ENCODE data around the gene STON1. TPM values are rescaled to one million over a fixed set of nuclear protein-coding genes. Genes with fewer than 3 reads are reported as not detected.

STON1 gene
- total RNA-seq, 3 donors from 2014 or later: 21.7 to 45.6 (median 35.1) TPM

DNA sequence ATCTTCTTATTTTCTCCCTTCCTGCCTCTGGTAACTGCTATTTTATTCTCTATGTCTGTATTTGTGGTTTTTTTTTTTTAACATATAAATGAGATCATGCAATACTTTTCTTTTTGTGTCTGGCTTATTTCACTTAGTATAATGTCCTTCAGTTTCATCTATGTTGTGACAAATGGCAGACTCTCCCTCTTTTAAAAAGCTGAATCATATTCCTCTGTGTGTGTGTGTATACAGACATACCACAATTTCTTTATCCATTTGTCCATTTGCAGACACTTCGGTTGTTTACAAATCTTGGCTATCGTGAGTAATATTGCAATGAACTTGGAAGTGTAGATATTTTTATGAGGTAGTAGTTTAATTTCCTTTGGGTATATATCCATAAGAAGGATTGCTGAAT, 94.7 kb downstream of the STON1 start:
- DNase-seq (ENCODE audit: low spot score in 2 of 2): no peak
- no peak overlapping the region for H3K4me3 ChIP-seq
- H3K27me3 ChIP-seq: no peaks in the 10 kb centered on the region
- H3K4me1 ChIP-seq: no peaks in the 10 kb centered on the region
- intact Hi-C loops (cut with DNase I; ENCODE audit: low total_unique reads): no loop called here
- TF ChIP-seq POLR2AphosphoS5 (IDR thresholded peaks at IDR 0.05) (no peak), POLR2A (IDR thresholded peaks at IDR 0.05) (no peak)
- no peaks in the 10 kb centered on the region for H3K36me3 ChIP-seq
- H3K27ac ChIP-seq: no peak overlapping the region
- H3K9me3 ChIP-seq: peaks cover 0 to 18% of the 10 kb centered on the region in 2 donors

DNA sequence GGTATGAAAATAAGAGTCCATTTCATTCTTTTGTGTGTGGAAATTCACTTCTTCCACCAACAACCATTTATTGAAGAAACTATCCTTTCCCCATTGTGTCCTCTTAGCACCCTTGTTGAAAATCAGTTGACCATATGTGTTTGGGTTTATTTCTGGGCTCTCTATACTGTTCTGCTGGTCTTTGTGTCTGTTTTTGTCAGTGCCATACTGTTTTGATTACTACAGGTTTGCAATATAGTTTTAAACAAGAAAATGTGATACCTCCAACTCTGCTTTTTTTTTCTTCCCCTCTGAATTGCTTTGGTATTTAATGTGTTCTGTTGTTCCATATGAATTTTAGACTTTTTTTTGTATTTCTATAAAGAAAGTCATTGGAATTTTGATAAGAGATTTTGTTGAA, 96.1 kb downstream of the STON1 start:
- Histone ChIP-seq H3K36me3 (no peaks in the 10 kb centered on the region), H3K27ac (no peak overlapping the region), H3K4me1 (no peaks in the 10 kb centered on the region), H3K27me3 (no peaks in the 10 kb centered on the region), H3K4me3 (no peak overlapping the region), H3K9me3 (peaks cover 0 to 18% of the 10 kb centered on the region in 2 donors)
- intact Hi-C loops (cut with DNase I; ENCODE audit: low total_unique reads): no loop called here
- no peak for DNase-seq (ENCODE audit: low spot score in 2 of 2)
- TF ChIP-seq POLR2AphosphoS5 (IDR thresholded peaks at IDR 0.05) (no peak), POLR2A (IDR thresholded peaks at IDR 0.05) (no peak)
- TF ChIP-seq, protein P1, sequence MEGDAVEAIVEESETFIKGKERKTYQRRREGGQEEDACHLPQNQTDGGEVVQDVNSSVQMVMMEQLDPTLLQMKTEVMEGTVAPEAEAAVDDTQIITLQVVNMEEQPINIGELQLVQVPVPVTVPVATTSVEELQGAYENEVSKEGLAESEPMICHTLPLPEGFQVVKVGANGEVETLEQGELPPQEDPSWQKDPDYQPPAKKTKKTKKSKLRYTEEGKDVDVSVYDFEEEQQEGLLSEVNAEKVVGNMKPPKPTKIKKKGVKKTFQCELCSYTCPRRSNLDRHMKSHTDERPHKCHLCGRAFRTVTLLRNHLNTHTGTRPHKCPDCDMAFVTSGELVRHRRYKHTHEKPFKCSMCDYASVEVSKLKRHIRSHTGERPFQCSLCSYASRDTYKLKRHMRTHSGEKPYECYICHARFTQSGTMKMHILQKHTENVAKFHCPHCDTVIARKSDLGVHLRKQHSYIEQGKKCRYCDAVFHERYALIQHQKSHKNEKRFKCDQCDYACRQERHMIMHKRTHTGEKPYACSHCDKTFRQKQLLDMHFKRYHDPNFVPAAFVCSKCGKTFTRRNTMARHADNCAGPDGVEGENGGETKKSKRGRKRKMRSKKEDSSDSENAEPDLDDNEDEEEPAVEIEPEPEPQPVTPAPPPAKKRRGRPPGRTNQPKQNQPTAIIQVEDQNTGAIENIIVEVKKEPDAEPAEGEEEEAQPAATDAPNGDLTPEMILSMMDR (IDR thresholded peaks at IDR 0.05): no peak

DNA sequence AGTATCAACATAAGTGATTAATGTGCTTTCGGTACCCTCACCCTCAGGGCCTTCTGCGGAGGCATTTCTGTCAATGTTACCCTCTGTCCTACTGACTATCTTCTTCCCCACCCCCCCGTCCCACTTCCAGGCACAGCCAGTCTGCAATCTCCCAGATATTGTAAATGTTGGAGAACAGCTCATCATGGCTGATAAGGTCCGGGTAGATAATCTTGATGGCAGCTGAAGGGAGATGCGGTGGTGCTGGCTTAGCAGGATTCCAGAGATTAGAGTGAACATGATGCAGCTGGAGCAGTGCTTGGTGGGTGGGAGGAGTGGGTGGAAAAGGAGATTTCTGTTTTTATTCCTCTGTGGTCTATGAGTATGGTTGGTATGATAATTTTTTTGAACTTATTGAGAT, 103.2 kb downstream of the STON1 start:
- DNase-seq (ENCODE audit: low spot score in 2 of 2): no peak
- H3K27me3 ChIP-seq: no peaks in the 10 kb centered on the region
- no peaks in the 10 kb centered on the region for H3K4me1 ChIP-seq
- H3K27ac ChIP-seq: no peak overlapping the region
- H3K36me3 ChIP-seq: no peaks in the 10 kb centered on the region
- H3K9me3 ChIP-seq: peaks cover 0 to 8% of the 10 kb centered on the region in 2 donors
- H3K4me3 ChIP-seq: no peak overlapping the region
- intact Hi-C loops (cut with DNase I; ENCODE audit: low total_unique reads): no loop called here
- TF ChIP-seq, protein P1 (IDR thresholded peaks at IDR 0.05): no peak
- no peak for TF ChIP-seq POLR2A (IDR thresholded peaks at IDR 0.05)
- TF ChIP-seq POLR2AphosphoS5 (IDR thresholded peaks at IDR 0.05): no peak

DNA sequence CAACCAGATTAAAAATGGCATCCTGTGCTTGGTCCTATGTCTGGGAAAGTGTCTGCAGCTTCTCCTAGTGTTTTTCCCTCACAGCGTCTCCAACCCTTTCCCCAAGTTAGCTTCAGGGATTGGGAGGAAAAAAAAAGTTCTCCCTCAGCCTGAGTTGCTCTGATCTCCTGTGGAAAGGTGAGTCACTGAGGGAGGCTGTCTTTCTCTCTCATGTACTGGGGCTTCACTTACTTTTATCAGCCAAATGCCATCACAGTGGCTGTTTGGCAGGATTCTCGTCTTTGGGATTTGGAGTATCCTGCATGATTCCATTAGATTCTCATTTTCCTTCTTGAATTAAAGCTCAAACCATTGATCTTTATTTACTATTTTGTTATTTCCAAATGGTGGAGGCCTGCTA, 105.8 kb downstream of the STON1 start:
- H3K9me3 ChIP-seq: peaks cover 0 to 8% of the 10 kb centered on the region in 2 donors
- no peak overlapping the region for H3K27ac ChIP-seq
- no peaks in the 10 kb centered on the region for H3K4me1 ChIP-seq
- H3K36me3 ChIP-seq: no peaks in the 10 kb centered on the region
- H3K27me3 ChIP-seq: no peaks in the 10 kb centered on the region
- no peak for DNase-seq (ENCODE audit: low spot score in 2 of 2)
- no peak overlapping the region for H3K4me3 ChIP-seq
- intact Hi-C loops (cut with DNase I; ENCODE audit: low total_unique reads): no loop called here
- TF ChIP-seq POLR2AphosphoS5 (IDR thresholded peaks at IDR 0.05) (no peak), POLR2A (IDR thresholded peaks at IDR 0.05) (no peak)
- TF ChIP-seq, protein P1 (IDR thresholded peaks at IDR 0.05): no peak

DNA sequence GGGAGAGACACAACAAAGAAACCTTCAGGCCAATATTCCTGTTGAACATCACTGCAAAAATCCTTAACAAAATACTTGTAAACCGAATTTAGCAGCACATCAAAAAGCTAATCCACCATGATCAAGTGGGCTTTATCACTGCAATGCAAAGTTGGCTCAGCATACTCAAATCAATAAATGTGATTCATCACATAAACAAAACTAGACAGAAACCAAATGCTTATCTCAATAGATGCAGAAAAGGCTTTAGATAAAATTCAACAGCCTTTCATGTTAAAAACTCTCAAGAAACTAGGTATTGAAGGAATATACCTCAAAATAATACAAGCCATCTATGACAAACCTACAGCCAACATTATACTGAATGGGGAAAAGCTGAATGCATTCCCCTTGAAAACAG, 108.3 kb downstream of the STON1 start:
- Histone ChIP-seq H3K27ac (no peak overlapping the region), H3K27me3 (no peaks in the 10 kb centered on the region), H3K36me3 (no peaks in the 10 kb centered on the region), H3K4me3 (no peak overlapping the region), H3K4me1 (no peaks in the 10 kb centered on the region), H3K9me3 (peaks cover 0 to 8% of the 10 kb centered on the region in 2 donors)
- intact Hi-C loops (cut with DNase I; ENCODE audit: low total_unique reads): no loop called here
- DNase-seq (ENCODE audit: low spot score in 2 of 2): no peak
- TF ChIP-seq, protein P1 (IDR thresholded peaks at IDR 0.05): no peak
- no peak for TF ChIP-seq POLR2A (IDR thresholded peaks at IDR 0.05)
- TF ChIP-seq POLR2AphosphoS5 (IDR thresholded peaks at IDR 0.05): no peak

Other genes with a start within 250 kb of the STON1 start
- gene FOXN2, start 215.5 kb upstream of the STON1 start, total RNA-seq: 10 to 100 TPM; 25.6 to 66.2 (median 26.3) TPM
- gene PPP1R21, start 89.4 kb upstream of the STON1 start, total RNA-seq: 10 to 100 TPM; 26.5 to 37.0 (median 36.4) TPM
- 1 to 10 TPM in 1 of 3 donors, under 1 TPM in 1, not detected in 1; 0.29 to 2.9 TPM for gene GTF2A1L, start 87.7 kb downstream of the STON1 start, total RNA-seq
- under 1 TPM; 0.29 to 0.66 (median 0.64) TPM for gene LHCGR, start 225.6 kb downstream of the STON1 start, total RNA-seq

Data from breast epithelium (tissue), 4 donors.